HEK293 (cell line): ENCODE measurements around the gene EVA1B.

Experiments used
- CTCF ChIA-PET: fragments of 350-600 bp; formaldehyde crosslinking; extraction: SDS; loops from one replicate; lab custom pipeline; 2021; ENCODE audit warnings: antibody characterized with exemption; lab: Yijun Ruan, JAX
- POLR2A ChIA-PET: fragments of 300-600 bp; formaldehyde crosslinking; extraction: SDS; loops from one replicate; lab custom pipeline; 2020; ENCODE audit warnings: antibody characterized with exemption, inconsistent platforms; lab: Yijun Ruan, JAX
- H3K27ac ChIP-seq: fragments of 200-500 bp; sonication (Bioruptor generic); 2 replicates; pipeline ENCODE4 v1.5.1; 2014; ENCODE audit warnings: low read depth, low read length, control low read depth, inconsistent platforms; ENCODE audit errors: extremely low read depth
- H3K36me3 ChIP-seq, 2 experiments: fragments of 200-500 bp in 1 of 2; sonication (Bioruptor generic) in 1 of 2; 1 replicate in 1 of 2; 2 replicates in 1 of 2; pipeline ENCODE4 v1.5.1; 2014 to 2017; ENCODE audit warnings: inconsistent platforms in 2 of 2, low read length in 2 of 2; ENCODE audit not compliant: control insufficient read depth in 2 of 2, insufficient read depth in 1 of 2
- H3K4me1 ChIP-seq: fragments of 200-500 bp; sonication (Bioruptor generic); 2 replicates; pipeline ENCODE4 v1.5.1; 2014; ENCODE audit warnings: mild to moderate bottlenecking, low read length, inconsistent platforms; ENCODE audit not compliant: control insufficient read depth, insufficient read depth
- H3K4me3 ChIP-seq: 2 replicates; pipeline ENCODE4 v1.5.1; 2011; ENCODE audit warnings: low read depth, mild to moderate bottlenecking, control low read depth, low read length, moderate library complexity
- H3K9me3 ChIP-seq: fragments of 200-500 bp; sonication (Bioruptor generic); 2 replicates; pipeline ENCODE4 v1.5.1; 2014; ENCODE audit warnings: low read depth, low read length, inconsistent platforms; ENCODE audit not compliant: control insufficient read depth, insufficient read depth
- GFI1B ChIP-seq: fragments of 450-650 bp; formaldehyde crosslinking; IDR thresholded peaks from 2 replicates; pipeline ENCODE4 v1.5.1; 2016; ENCODE audit warnings: missing biosample characterization, missing genetic modification characterization
- PRDM1 ChIP-seq: fragments of 450-650 bp; formaldehyde crosslinking; IDR thresholded peaks from 2 replicates; pipeline ENCODE4; 2016; ENCODE audit warnings: missing biosample characterization, missing genetic modification characterization
- ZEB2 ChIP-seq: fragments of 450-650 bp; formaldehyde crosslinking; IDR thresholded peaks from 2 replicates; pipeline ENCODE4 v1.5.1; 2016; ENCODE audit warnings: missing biosample characterization, missing genetic modification characterization
- ZIC2 ChIP-seq: fragments of 450-650 bp; formaldehyde crosslinking; IDR thresholded peaks from 2 replicates; pipeline ENCODE4 v1.5.1; 2016; ENCODE audit warnings: missing biosample characterization, missing genetic modification characterization
- ZNF24 ChIP-seq: fragments of 450-650 bp; formaldehyde crosslinking; IDR thresholded peaks from 2 replicates; pipeline ENCODE4 v1.5.1; 2016; ENCODE audit warnings: missing biosample characterization, missing genetic modification characterization
- ZNF248 ChIP-seq: fragments of 450-650 bp; formaldehyde crosslinking; IDR thresholded peaks from 2 replicates; pipeline ENCODE4 v1.5.1; 2017; ENCODE audit warnings: missing biosample characterization, missing genetic modification characterization
- ZNF394 ChIP-seq: fragments of 450-650 bp; formaldehyde crosslinking; IDR thresholded peaks from 2 replicates; pipeline ENCODE4 v1.5.1; 2016; ENCODE audit warnings: missing biosample characterization, missing genetic modification characterization, mild to moderate bottlenecking, moderate library complexity, borderline replicate concordance
- ZNF514 ChIP-seq: fragments of 450-650 bp; formaldehyde crosslinking; IDR thresholded peaks from 2 replicates; pipeline ENCODE4 v1.5.1; 2016; ENCODE audit warnings: missing biosample characterization, missing genetic modification characterization
- ZNF600 ChIP-seq: fragments of 450-650 bp; formaldehyde crosslinking; IDR thresholded peaks from 2 replicates; pipeline ENCODE4 v1.5.1; 2016; ENCODE audit warnings: missing biosample characterization, missing genetic modification characterization
- ZNF768 ChIP-seq: fragments of 450-650 bp; formaldehyde crosslinking; IDR thresholded peaks from 2 replicates; pipeline ENCODE4 v1.5.1; 2018; ENCODE audit warnings: missing biosample characterization, mild to moderate bottlenecking, missing genetic modification characterization
- TF ChIP-seq, protein P1 (sequence below): fragments of 450-650 bp; formaldehyde crosslinking; IDR thresholded peaks from 2 replicates; pipeline ENCODE4 v1.5.1; 2016; ENCODE audit warnings: missing biosample characterization, missing genetic modification characterization
- TF ChIP-seq, protein P2 (sequence below): fragments of 450-650 bp; formaldehyde crosslinking; IDR thresholded peaks from 2 replicates; pipeline ENCODE4 v1.5.0; 2017; ENCODE audit warnings: missing biosample characterization, missing genetic modification characterization, borderline replicate concordance
- TF ChIP-seq, protein P3 (sequence below): fragments of 450-650 bp; formaldehyde crosslinking; IDR thresholded peaks from 2 replicates; pipeline ENCODE4; 2016; ENCODE audit warnings: missing biosample characterization, missing genetic modification characterization
- TF ChIP-seq, protein P4 (sequence below): fragments of 450-650 bp; formaldehyde crosslinking; IDR thresholded peaks from 2 replicates; pipeline ENCODE4 v1.5.1; 2017; ENCODE audit warnings: missing biosample characterization, mild to moderate bottlenecking, missing genetic modification characterization, moderate library complexity
- TF ChIP-seq, protein P5 (sequence below): fragments of 450-650 bp; formaldehyde crosslinking; IDR thresholded peaks from 2 replicates; pipeline ENCODE4 v1.5.1; 2016; ENCODE audit warnings: missing biosample characterization, missing genetic modification characterization

EVA1B gene

DNA sequence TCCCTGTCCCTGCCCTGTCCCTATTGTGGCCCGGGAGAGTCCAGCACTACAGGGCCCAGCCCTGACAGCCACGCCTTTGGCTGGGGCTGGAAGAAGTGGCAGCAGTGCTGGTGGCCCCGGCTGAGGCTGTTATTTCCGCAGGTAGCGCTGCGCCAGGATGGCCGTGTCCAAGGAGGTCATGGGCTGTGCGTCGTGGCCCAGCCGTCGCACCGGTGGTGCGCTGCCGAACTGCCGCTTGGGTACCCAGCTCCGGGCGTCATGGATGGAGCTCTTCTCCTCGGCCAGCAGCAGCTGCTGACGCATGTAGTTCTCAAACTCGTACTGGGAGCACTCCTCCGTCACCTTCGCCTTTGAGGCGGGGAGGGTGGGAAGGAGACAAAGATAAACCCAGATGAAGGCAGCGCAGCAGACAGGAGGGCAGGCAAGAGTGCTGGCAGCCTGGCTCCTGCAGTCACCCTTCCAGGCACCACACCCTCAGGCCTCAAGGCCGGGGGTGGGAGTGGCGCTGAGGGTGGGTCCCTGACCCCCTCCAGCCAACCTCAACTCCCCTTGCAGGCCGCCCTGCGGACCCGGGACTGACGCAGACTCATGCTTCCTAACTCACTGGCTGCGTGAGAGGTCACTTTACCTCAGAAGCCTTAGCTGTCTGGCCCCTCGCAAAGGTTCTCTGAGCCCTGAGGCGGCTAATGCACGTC, 18.3 kb upstream of the EVA1B start:
- CTCF ChIA-PET = interaction anchor here (0.6 to 2.4 kb wide), 18 partner anchors 12 to 241 kb away, joined by 3 to 21 read pairs (median 5); partner anchors contain the start of gene TRAPPC3
- Histone ChIP-seq H3K36me3 (peaks cover 0 to 57% of the 10 kb centered on the region in 2 experiments; a peak in 1 of 3 replicates), H3K27ac (no peak overlapping the region)

DNA sequence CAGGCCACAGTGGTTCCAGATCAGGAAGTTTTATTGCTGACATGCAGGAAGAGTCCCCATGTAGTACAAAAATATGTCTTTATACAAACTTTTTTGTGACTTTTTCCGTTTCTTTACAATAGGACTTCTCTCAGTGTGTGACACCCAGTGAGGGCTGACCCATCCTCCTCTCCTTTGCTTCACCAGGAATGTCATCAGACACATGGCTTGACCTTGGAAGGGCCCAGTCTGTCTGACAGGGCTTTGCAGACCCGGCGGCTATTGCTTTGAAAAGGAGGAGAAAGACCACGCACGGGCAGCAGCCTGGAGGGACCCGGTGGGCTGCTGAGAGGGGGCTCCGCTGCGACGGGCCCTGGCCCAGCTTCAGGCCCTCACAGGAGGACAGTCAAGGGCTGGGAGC, 16.2 kb upstream of the EVA1B start:
- Histone ChIP-seq H3K4me1 (no peaks in the 10 kb centered on the region), H3K4me3 (no peak overlapping the region), H3K9me3 (no peaks in the 10 kb centered on the region), H3K36me3 (peaks cover 0 to 38% of the 10 kb centered on the region in 2 experiments; a peak in 1 of 3 replicates), H3K27ac (no peak overlapping the region)
- POLR2A ChIA-PET = no interaction called here
- CTCF ChIA-PET = interaction anchor here (0.8 kb wide), 1 partner anchor 29 kb away, joined by 3 read pairs; no protein-coding TSS in a partner anchor
- TF ChIP-seq ZNF514 (no peak), PRDM1 (tag by site-specific recombination) (no peak), ZNF24 (no peak)

More for the DNA sequence above, 18.3 kb upstream of the EVA1B start:
- H3K4me1 ChIP-seq = no peaks in the 10 kb centered on the region
- POLR2A ChIA-PET = interaction anchor here (0.6 kb wide), 1 partner anchor 1207 kb away, joined by 4 read pairs; no protein-coding TSS in a partner anchor
- H3K9me3 ChIP-seq = no peaks in the 10 kb centered on the region
- no peak overlapping the region for H3K4me3 ChIP-seq
- TF ChIP-seq ZNF394 = no peak
- TF ChIP-seq, protein P1, sequence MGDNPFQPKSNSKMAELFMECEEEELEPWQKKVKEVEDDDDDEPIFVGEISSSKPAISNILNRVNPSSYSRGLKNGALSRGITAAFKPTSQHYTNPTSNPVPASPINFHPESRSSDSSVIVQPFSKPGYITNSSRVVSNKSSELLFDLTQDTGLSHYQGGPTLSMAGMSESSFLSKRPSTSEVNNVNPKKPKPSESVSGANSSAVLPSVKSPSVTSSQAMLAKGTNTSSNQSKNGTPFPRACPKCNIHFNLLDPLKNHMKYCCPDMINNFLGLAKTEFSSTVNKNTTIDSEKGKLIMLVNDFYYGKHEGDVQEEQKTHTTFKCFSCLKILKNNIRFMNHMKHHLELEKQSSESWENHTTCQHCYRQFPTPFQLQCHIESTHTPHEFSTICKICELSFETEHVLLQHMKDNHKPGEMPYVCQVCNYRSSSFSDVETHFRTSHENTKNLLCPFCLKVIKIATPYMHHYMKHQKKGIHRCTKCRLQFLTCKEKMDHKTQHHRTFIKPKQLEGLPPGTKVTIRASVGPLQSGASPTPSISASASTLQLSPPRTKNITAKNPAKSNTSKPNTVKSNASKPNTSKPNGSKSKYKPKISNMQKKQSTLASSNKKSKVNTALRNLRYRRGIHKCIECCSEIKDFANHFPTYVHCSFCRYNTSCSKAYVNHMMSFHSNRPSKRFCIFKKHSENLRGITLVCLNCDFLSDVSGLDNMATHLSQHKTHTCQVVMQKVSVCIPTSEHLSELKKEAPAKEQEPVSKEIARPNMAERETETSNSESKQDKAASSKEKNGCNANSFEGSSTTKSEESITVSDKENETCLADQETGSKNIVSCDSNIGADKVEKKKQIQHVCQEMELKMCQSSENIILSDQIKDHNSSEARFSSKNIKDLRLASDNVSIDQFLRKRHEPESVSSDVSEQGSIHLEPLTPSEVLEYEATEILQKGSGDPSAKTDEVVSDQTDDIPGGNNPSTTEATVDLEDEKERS = no peak
- TF ChIP-seq ZNF248 = no peak
- peak; percentile 19; the same call in 1 of the 2 replicates for TF ChIP-seq ZNF600 (tag by site-specific recombination)

DNA sequence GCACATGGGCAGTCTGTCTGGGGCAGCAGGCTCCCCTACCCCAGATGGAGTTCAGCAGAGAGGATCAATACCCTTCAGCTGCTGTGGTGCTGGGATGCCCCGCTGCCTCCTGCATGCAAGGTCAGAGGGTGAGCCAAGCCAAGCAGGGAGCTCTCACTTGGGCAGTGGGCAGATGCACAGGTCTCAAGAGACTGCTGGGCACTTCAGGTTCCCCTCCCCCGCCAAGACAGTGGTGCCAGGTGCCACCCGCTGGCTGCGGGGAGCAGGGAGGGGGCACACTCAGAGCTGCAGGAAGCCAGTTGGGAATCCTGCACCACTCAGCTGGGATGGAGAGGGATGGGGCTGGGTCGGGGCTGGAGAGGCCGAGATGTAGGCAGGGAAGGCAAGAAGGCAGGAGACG, 15.8 kb upstream of the EVA1B start:
- Histone ChIP-seq H3K36me3 (peaks cover 0 to 34% of the 10 kb centered on the region in 2 experiments; a peak in 1 of 3 replicates), H3K4me1 (no peaks in the 10 kb centered on the region), H3K4me3 (no peak overlapping the region), H3K27ac (no peak overlapping the region), H3K9me3 (no peaks in the 10 kb centered on the region)
- CTCF ChIA-PET = no interaction called here
- TF ChIP-seq, protein P2, sequence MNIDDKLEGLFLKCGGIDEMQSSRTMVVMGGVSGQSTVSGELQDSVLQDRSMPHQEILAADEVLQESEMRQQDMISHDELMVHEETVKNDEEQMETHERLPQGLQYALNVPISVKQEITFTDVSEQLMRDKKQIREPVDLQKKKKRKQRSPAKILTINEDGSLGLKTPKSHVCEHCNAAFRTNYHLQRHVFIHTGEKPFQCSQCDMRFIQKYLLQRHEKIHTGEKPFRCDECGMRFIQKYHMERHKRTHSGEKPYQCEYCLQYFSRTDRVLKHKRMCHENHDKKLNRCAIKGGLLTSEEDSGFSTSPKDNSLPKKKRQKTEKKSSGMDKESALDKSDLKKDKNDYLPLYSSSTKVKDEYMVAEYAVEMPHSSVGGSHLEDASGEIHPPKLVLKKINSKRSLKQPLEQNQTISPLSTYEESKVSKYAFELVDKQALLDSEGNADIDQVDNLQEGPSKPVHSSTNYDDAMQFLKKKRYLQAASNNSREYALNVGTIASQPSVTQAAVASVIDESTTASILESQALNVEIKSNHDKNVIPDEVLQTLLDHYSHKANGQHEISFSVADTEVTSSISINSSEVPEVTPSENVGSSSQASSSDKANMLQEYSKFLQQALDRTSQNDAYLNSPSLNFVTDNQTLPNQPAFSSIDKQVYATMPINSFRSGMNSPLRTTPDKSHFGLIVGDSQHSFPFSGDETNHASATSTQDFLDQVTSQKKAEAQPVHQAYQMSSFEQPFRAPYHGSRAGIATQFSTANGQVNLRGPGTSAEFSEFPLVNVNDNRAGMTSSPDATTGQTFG = no peak
- TF ChIP-seq GFI1B (tag by site-specific recombination) (no peak), ZNF768 (no peak), ZIC2 (tag by site-specific recombination) (peak; percentile 48; the same call in 1 of the 2 replicates), ZEB2 (tag by site-specific recombination) (no peak)
- TF ChIP-seq, protein P3, sequence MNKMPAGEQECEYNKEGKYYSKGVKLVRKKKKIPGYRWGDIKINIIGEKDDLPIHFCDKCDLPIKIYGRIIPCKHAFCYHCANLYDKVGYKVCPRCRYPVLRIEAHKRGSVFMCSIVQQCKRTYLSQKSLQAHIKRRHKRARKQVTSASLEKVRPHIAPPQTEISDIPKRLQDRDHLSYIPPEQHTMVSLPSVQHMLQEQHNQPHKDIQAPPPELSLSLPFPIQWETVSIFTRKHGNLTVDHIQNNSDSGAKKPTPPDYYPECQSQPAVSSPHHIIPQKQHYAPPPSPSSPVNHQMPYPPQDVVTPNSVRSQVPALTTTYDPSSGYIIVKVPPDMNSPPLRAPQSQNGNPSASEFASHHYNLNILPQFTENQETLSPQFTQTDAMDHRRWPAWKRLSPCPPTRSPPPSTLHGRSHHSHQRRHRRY (tag by site-specific recombination) = no peak
- TF ChIP-seq, protein P4, sequence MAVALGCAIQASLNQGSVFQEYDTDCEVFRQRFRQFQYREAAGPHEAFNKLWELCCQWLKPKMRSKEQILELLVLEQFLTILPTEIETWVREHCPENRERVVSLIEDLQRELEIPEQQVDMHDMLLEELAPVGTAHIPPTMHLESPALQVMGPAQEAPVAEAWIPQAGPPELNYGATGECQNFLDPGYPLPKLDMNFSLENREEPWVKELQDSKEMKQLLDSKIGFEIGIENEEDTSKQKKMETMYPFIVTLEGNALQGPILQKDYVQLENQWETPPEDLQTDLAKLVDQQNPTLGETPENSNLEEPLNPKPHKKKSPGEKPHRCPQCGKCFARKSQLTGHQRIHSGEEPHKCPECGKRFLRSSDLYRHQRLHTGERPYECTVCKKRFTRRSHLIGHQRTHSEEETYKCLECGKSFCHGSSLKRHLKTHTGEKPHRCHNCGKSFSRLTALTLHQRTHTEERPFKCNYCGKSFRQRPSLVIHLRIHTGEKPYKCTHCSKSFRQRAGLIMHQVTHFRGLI = no peak
- TF ChIP-seq, protein P5, sequence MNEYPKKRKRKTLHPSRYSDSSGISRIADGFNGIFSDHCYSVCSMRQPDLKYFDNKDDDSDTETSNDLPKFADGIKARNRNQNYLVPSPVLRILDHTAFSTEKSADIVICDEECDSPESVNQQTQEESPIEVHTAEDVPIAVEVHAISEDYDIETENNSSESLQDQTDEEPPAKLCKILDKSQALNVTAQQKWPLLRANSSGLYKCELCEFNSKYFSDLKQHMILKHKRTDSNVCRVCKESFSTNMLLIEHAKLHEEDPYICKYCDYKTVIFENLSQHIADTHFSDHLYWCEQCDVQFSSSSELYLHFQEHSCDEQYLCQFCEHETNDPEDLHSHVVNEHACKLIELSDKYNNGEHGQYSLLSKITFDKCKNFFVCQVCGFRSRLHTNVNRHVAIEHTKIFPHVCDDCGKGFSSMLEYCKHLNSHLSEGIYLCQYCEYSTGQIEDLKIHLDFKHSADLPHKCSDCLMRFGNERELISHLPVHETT (tag by site-specific recombination) = no peak
- POLR2A ChIA-PET = no interaction called here
